GM21717 (cell line): Measurements from ENCODE around the gene FAM210A.
"Not testable (repeated sequence)": the region's sequence is repeated elsewhere in the genome, so short reads cannot be mapped to it uniquely, and the experiment has no call there.

Experiments used
- ATAC-seq: cut with Tn5 transposase; IDR thresholded peaks from one replicate; pipeline ENCODE4 v1.9.1; 2021; ENCODE audit warnings: mild to moderate bottlenecking, moderate library complexity; ENCODE audit not compliant: unreplicated experiment

Gene FAM210A

DNA sequence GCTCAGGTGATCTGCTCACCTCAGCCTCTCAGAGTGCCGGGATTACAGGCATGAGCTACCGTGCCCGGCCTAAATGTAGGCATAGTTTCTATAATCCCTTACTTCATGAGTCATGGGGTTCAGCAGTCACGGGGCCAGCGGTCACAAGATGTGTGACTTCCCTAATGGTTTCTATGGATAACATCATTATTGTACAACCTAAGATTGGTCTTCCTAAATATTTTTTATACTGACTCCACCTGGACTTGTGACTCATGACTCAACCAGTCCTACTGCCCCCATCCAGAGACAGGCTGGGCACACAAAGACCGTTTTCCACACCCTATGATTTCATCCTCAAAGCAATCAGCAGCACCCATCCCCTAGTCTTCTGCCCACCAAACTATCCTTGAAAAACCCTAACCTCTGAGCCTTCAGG is 15.9 kb downstream of the FAM210A start:
- no peak for ATAC-seq

DNA sequence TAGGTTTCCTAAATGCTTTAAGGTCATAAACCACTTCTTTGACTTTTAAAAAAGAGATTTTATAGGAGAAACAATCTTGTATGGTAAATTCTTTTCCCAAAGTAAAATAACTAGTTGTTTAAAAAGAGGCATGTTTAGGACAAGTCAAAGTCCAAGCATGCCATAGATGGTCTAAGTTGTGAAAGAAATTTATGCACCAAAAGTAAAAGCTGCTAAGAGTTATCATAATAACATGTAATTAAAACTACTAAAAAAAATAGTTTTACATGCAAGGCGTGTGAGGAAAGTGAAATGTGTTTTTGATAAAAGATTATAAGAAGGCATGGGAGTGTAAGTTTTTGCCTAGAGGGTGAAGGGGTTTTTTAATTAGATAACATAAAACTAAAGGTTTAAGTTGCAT is 22.5 kb downstream of the FAM210A start:
- no peak for ATAC-seq

DNA sequence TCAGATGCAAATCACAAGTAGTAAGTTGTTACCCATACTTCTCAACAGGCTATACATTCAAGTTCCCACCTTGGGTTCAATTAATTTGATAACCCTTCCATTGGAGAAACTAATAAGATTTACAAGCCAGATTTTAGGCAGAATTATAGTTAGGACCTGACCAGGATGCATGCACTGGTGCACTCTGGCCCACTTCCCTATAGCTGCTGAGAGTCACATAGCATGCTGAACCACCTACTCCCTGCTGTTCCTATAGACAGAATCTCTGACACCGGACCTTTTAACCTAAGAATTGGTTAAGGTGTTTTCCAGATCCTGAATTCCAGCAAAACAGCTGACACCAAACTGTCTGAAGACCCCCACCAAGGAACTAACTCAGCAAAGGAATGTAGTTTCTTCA is 26.2 kb downstream of the FAM210A start:
- no peak for ATAC-seq

DNA sequence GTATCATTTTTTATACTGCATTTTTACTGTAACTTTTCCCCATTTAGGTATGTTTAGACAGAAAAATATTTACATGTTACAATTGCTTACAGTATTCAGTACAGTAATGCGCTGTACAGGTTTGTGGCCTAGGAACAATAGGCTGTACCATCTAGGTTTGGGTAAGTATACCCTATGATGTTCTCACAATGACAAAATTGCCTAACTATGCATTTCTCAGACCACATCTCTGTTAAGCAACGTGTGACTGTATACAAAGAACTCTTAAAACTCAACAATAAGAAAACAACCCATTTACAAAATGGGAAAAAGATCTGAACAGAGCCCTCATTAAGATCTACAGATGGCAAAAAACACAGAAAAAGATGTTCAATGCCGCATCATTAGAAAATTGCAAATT is 29.4 kb downstream of the FAM210A start:
- ATAC-seq, result no peak

DNA sequence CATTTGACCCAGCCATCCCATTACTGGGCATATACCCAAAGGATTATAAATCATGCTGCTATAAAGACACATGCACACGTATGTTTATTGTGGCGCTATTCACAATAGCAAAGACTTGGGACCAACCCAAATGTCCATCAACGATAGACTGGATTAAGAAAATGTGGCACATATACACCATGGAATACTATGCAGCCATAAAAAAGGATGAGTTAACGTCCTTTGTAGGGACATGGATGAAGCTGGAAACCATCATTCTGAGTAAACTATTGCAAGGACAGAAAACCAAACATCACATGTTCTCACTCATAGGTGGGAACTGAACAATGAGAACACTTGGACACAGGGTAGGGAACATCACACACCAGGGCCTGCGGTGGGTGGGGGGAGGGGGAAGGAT is 31.0 kb downstream of the FAM210A start:
- not testable (repeated sequence) for ATAC-seq

DNA sequence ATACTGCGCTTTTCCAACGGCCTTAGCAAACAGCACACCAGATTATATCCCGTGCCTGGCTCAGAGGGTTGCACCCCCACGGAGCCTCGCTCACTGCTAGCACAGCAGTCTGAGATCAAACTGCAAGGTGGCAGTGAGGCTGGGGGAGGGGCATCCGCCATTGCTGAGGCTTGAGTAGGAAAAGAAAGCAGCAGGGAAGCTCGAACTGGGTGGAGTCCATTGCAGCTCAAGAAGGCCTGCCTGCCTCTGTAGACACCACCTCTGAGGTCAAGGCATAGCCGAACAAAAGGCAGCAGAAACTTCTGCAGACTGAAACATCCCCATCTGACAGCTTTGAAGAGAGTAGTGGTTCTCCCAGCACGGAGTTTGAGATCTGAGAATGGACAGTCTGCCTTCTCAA is 36.3 kb downstream of the FAM210A start:
- not testable (repeated sequence) for ATAC-seq

DNA sequence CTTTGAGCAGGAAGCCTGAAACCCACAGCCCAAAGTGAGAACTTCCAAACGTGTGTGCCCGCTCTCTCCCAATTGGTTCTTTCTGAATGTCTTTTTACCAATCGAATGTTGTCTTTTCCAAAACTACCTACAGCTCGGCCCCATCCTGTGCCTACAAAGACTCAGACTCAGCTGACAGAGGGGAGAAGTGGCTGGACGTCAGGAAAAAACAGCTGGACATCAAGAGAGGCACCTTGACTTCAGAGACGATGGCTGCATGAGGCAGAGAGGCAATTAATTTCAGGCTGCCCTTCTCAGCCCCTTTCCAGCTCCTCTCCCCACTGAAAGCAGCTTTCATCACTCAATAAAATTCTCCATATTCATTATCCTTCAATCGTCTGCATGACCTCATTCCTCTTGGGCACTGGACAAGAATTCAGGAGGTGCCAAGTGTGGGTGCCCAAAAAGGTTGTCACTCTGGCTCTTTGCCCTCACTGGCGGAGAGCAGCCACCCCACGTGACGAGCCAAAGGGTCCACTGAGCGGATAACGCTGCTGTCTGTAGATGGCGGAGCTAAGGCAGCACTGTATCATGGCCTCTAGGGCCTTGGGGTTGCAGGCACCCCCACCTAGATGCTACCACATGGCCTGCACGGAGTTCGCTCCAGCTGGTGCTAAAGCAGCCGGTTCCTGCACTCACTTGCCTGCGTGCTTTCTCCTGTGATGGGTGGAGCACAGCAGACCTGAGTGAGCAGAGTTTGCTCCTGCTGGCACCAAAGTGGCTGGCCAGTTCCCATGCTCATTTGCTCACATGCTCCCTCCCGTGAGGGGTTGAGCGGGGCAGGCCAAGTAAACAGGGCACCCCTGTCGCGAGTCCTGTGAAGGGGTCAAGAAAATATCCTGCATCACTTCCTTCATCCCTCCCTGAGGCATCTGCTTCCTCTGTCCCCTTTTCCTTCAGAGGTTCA is 37.9 kb downstream of the FAM210A start:
- no peak for ATAC-seq

DNA sequence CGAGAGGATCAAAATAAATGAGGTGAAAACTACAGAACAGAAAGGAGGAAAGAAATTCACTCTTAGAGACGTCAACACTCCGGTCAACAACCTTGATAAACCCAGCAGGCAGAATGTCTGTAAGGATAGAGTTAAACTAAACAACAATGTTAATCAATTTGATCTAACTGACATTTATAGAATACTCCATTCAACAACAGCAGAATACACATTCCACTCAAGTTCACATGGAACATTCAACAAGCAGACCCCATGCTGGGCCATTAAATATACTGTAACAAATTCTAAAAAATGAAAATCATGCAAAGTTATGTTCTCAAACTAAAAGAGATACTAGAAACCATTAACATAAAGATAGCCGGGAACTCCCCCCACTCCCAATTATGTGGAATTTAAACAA is 41.8 kb downstream of the FAM210A start:
- ATAC-seq, result no peak

DNA sequence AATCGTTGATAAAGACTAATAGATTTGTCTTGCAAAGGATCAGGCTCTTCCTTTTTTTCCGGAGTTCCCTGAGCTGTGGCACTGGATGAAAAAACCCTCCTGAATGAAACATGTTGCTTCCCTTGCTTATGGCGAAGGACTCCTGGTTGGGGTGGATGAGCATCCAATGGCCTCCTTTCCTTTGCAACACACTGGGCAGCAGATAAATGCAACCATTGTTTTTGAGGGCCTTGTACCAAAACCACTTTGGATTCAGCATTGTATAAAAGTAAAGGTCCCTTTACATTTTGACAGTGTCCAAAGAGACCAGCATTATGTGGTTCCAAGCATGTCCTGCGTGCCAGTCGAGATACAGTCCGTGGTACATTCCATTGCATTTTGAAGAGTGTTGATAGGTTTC is 44.7 kb downstream of the FAM210A start:
- no peak for ATAC-seq

DNA sequence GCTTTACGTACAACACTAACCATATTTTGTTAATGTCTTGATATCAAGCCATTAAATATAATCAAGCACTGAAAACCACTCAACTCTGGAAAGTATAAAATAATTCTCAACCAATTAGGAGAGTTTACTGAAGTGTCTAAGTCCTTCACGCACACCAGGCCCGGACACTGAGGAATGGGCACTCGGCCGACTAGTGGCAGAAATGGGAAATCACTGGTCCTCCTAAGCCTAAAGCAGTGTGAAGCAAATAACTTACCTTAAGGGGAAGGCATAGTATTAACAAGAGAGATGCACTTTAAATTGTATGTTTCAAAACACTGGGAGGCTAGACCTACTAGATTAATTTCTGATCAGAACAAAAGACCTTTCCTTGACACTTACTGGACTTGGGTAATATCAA is 45.7 kb downstream of the FAM210A start:
- ATAC-seq, result no peak

DNA sequence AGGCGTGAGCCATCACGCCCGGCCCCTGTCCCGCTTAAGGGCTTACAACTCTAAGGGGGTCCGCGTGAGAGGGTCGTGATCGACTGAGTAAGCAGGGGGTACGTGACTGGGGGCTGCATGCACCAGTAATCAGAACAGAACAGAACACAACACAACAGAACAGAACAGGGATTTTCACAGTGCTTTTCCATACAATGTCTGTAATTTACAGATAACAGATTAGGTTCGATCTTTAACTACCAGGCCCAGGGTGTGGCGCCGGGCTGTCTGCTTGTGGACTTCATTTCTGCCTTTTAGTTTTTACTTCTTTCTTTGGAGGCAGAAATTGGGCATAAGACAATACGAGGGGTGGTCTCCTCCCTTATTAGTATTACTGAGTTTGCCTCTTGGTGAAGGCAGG is 49.0 kb downstream of the FAM210A start:
- ATAC-seq, result not testable (repeated sequence)

DNA sequence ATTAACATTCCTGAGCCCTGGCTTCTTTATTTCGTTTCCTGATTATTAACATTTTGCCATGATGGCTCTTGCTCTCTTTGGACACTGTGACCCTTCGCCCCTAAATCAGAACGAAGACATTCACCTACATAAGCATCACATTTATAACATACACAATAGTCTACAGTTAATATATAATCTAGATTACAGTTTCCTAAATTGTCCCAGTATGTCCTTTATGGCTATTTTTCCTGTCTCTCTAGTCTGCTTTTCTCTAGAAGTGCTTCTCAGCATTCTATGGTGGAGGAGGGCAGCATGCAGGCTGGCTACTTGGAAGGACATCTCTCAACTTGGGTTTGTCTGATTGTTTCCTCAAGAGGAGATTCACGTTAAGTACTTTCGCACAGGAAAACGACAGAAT is 49.9 kb downstream of the FAM210A start:
- ATAC-seq, result no peak

DNA sequence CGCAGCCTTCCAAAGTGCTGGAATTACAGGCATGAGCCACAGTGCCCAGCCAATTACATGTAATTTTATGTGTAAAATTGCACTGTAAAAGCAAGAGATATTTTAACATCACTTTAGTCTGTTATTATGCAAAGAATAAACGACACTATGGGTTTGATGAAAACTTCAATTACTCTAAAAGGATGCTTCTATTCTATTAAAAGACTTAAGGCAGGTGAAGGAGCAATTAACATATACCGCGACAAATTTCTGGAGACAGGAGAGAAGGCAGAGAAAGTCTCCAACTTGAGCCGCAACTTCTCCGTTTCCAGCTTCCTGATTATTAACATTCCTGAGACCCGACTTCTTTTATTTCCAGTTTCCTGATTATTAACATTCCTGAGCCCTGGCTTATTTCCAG is 53.7 kb downstream of the FAM210A start:
- no peak for ATAC-seq

DNA sequence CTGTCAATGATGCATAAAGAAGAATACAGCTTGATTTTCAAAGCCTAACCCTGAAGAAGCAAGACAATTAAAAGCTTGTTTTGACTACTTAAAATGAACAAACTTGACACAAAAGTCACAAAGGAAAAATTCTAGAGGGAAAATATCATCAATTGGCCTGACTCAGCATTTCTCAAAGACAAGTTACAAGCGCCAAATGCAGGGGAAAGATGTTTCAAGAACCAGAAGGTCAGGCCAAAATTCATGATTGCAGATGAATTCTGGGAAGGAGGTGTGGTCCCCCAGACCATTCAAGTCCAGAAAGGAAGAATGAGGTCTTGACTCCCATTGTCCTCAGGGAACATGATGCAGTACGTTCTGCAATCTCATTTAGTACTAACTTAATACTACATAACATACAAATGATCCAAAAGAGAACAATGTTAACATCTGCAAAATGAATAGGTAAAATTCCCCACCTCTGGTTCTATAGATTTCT is 64.5 kb downstream of the FAM210A start:
- no peak for ATAC-seq

DNA sequence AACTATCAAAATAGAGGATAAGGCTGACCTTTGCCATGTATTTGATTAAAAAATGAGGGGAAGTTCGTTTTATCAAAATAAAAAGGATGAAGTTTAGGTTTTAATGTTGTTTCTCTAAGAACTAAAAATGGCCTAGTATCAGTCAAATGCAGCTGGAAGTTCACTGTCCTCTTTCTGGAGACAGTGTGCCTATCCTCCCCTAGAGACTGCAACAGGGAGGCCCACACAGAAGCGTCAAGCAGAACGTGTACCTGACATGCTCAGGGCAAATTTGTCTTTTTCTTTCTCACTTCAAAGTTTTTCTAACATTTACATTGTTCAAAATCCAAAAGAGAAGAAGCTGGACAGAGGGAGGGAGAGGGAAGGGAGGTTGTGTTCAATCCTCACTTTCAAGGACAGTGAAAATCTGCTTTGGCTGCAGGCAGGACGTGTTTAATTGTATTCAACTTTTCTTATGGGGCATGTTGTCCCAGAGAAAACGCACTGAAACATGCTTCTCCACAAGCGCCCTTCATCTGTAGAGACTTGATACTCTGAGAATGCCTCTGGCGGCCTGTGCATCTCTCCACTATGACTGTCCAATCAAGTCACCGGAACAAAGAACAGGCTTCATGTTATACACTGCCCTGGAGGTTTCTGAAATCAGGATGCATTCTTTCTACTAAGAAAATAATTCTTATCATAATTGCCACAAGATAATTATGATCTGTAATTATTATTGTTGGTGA is 65.1 kb downstream of the FAM210A start:
- ATAC-seq, result no peak

DNA sequence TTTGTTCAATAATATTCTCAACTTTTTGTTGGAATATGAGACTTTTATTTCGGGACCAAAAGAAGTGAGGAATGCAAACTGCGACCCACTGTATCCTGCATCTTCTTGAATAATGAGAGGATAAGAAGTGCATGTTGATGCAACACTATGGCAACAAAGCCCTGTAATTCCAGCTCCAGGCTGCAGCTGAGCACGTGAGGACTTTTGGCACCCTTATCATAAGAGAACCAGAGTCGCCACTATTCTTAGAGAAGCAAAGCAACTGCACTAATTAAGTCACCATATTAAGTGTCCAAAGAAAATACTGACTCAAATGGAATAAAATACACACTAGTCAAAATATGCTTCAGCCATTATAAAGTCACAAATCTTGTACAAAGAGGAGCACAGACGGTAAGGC is 65.8 kb downstream of the FAM210A start:
- no peak for ATAC-seq

DNA sequence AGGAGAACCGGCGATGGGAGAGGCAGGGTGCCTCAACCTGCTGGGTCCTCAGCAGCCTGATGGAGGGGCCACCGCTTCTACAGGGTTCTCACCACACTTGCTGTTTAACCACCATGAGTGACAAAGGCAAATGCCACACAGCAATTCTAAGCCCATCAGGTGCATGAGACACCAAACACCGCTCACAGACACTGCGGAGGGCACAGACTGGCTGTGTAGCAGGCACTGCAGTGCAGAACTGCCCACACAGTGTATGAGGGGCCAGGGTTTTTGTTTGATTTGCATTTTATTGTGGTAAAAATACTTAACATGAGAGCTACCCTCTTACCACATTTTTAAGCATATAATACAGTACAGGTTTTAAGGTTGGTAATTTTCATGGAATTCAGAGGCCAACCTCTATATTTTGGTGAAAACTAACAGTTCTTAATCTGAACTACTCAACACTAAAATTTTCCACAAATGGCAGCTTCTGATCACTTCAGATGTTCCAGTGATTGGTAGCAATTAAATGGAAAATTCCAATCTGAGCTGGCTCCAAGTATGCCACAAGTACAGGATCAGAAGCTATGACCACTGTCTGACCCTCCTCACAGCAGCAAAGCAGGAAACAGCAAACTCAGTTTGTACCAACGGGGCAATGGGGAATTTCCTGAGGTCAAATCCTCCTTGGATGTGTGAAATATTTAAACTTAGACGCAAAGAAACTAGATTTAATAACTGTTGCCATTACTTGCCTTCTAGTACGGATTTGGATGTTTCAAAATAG is 67.7 kb downstream of the FAM210A start:
- no peak for ATAC-seq

DNA sequence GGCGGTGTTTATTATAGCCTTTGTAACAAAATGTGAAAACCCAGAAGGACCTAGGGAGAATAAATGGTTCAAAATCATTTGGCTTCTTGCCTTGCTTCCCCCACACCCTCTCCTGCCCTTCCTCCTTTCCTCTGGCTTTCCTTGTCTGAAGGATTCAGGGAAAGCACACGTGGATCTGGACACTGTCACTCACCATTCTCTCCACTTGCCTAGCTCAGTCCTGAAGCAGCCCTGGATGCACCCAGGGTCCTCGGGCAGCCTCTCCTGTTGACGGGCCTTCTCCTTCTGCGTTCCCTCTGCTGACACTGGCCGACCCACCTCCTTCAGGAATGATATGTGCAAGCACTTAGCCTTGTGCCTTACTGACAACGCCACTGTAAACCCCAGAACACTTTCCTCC is 68.4 kb downstream of the FAM210A start:
- ATAC-seq, result no peak

DNA sequence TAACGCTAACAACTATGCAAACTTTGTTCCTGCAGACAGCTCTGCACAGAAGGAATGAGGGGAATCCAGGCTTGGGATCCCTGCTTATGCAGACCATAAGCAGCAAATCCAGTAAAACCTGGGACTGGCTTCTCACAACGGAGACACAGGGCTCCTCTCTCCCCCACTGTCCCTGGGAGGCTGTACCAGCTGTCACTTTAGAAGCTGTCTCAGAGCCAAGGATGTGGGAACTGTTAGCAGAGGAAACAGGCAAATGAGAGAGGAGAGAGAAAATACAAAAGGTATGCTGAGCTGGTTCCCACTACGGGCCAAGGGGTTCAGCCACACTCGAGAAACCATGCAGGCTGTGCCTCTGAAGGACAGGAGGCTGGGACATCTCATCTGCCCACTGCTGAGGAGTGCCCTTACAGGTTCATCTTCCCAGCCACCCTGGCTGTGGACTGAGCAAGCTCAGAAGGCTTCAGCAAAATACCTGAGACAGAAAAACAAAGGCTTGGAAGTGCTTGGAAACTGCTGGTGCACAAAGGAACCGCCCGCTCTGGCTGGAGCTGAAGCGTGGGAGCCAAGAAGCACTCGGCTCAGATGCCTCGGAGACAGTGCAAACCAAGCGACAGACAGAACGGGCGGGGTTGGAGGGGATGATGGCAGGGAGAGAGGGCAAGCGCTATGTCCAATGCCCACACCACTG is 72.5 kb downstream of the FAM210A start:
- no peak for ATAC-seq
